H9 (cell line): ENCODE results near the gene SLC4A1. TPM values are rescaled to one million over a fixed set of nuclear protein-coding genes. Genes with fewer than 3 reads are reported as not detected.

Source experiments
- DNase-seq: peaks from one replicate; pipeline ENCODE4 v3.0.0-alpha.2; 2017
- H2AFZ ChIP-seq: one replicate; pipeline ENCODE4 v1.6.1; 2013; ENCODE audit warnings: mild to moderate bottlenecking, low read length, control low read depth, moderate library complexity
- H2AK5ac ChIP-seq: 2 replicates; pipeline ENCODE4 v1.6.1; 2013; ENCODE audit warnings: low read length, control low read depth, mixed read lengths; ENCODE audit not compliant: insufficient read length
- H2BK120ac ChIP-seq: one replicate; pipeline ENCODE4 v1.6.1; 2013; ENCODE audit warnings: low read depth, mild to moderate bottlenecking, low read length, control low read depth, inconsistent platforms; ENCODE audit not compliant: poor library complexity, severe bottlenecking
- H2BK12ac ChIP-seq: 2 replicates; pipeline ENCODE4 v1.6.1; 2013; ENCODE audit warnings: low read length, control low read depth, mixed read lengths, low read depth; ENCODE audit not compliant: insufficient read length
- H2BK15ac ChIP-seq: 2 replicates; pipeline ENCODE4 v1.6.1; 2013; ENCODE audit warnings: low read depth, low read length, control low read depth
- H2BK20ac ChIP-seq: one replicate; pipeline ENCODE4 v1.6.1; 2013; ENCODE audit warnings: low read depth, mild to moderate bottlenecking, low read length, control low read depth, inconsistent platforms; ENCODE audit not compliant: poor library complexity, severe bottlenecking
- H2BK5ac ChIP-seq: 2 replicates; pipeline ENCODE4 v1.6.1; 2013; ENCODE audit warnings: low read length, control low read depth, mixed read lengths; ENCODE audit not compliant: insufficient read length
- H3K14ac ChIP-seq: 2 replicates; pipeline ENCODE4 v1.6.1; 2013; ENCODE audit warnings: low read length, control low read depth; ENCODE audit not compliant: insufficient read depth
- H3K18ac ChIP-seq: 2 replicates; pipeline ENCODE4 v1.6.1; 2013; ENCODE audit warnings: low read depth, mild to moderate bottlenecking, mixed read lengths, low read length, control low read depth; ENCODE audit not compliant: insufficient read length
- H3K23ac ChIP-seq: 2 replicates; pipeline ENCODE4 v1.6.1; 2013; ENCODE audit warnings: low read length, control low read depth, mixed read lengths, low read depth; ENCODE audit not compliant: insufficient read length
- H3K23me2 ChIP-seq: 2 replicates; pipeline ENCODE4 v1.6.1; 2013; ENCODE audit warnings: low read depth, mild to moderate bottlenecking, mixed read lengths, low read length, control low read depth; ENCODE audit not compliant: insufficient read length, poor library complexity, severe bottlenecking
- H3K27ac ChIP-seq: 2 replicates; pipeline ENCODE4 v1.5.1; 2013; ENCODE audit warnings: low read length, control low read depth, mixed read lengths, low read depth; ENCODE audit not compliant: insufficient read length
- H3K27me3 ChIP-seq: 2 replicates; pipeline ENCODE4 v1.6.1; 2013; ENCODE audit warnings: low read length, control low read depth, inconsistent platforms; ENCODE audit not compliant: insufficient read depth
- H3K4ac ChIP-seq: 2 replicates; pipeline ENCODE4 v1.6.1; 2013; ENCODE audit warnings: low read depth, mild to moderate bottlenecking, control low read depth, inconsistent platforms, low read length, moderate library complexity
- H3K4me1 ChIP-seq: 2 replicates; pipeline ENCODE4 v1.6.1; 2013; ENCODE audit warnings: low read length, control low read depth, inconsistent platforms; ENCODE audit not compliant: insufficient read depth
- H3K4me2 ChIP-seq: 2 replicates; pipeline ENCODE4 v1.6.1; 2013; ENCODE audit warnings: low read length, control low read depth, mixed read lengths; ENCODE audit not compliant: insufficient read length, insufficient read depth
- H3K56ac ChIP-seq: 2 replicates; pipeline ENCODE4 v1.6.1; 2013; ENCODE audit warnings: low read depth, mild to moderate bottlenecking, mixed read lengths, low read length, control low read depth; ENCODE audit not compliant: insufficient read length
- H3K79me1 ChIP-seq: 2 replicates; pipeline ENCODE4 v1.6.1; 2013; ENCODE audit warnings: low read depth, mild to moderate bottlenecking, moderate library complexity, low read length, control low read depth, inconsistent platforms; ENCODE audit not compliant: insufficient read depth, poor library complexity, severe bottlenecking
- H3K79me2 ChIP-seq: 2 replicates; pipeline ENCODE4 v1.6.1; 2013; ENCODE audit warnings: low read length, control low read depth, inconsistent platforms; ENCODE audit not compliant: insufficient read depth
- H3K9ac ChIP-seq: 2 replicates; pipeline ENCODE4 v1.6.1; 2013; ENCODE audit warnings: low read length, control low read depth, mixed read lengths; ENCODE audit not compliant: insufficient read length; ENCODE audit errors: extremely low read depth
- H3K9me3 ChIP-seq: one replicate; pipeline ENCODE4 v1.6.1; 2013; ENCODE audit warnings: low read depth, low read length, inconsistent platforms; ENCODE audit not compliant: control insufficient read depth
- H3T11ph ChIP-seq: one replicate; pipeline ENCODE4 v1.6.1; 2013; ENCODE audit warnings: mild to moderate bottlenecking, low read length, control low read depth, inconsistent platforms
- H4K20me1 ChIP-seq: one replicate; pipeline ENCODE4 v1.6.1; 2013; ENCODE audit not compliant: control insufficient read depth, insufficient read length, insufficient read depth
- H4K5ac ChIP-seq: 2 replicates; pipeline ENCODE4 v1.6.1; 2013; ENCODE audit warnings: low read depth, mild to moderate bottlenecking, mixed read lengths, low read length, control low read depth; ENCODE audit not compliant: insufficient read length
- H4K8ac ChIP-seq: replicated peaks from 2 replicates; pipeline ENCODE4 v1.6.1; 2013; ENCODE audit warnings: low read length, control low read depth, mixed read lengths, low read depth; ENCODE audit not compliant: insufficient read length
- H4K91ac ChIP-seq: 2 replicates; pipeline ENCODE4 v1.6.1; 2013; ENCODE audit warnings: low read depth, mild to moderate bottlenecking, moderate library complexity, mixed read lengths, low read length, control low read depth; ENCODE audit not compliant: insufficient read length
- H3K27ac Mint-ChIP-seq, 3 experiments: 2 replicates in 2 of 3; 3 replicates in 1 of 3; pipeline ENCODE4 v1.8.0; 2020 to 2021; ENCODE audit warnings: mixed read lengths in 3 of 3, mild to moderate bottlenecking in 1 of 3, moderate library complexity in 1 of 3
- H3K27me3 Mint-ChIP-seq: 2 replicates; pipeline ENCODE4 v1.8.0; 2021; ENCODE audit warnings: low read depth, mild to moderate bottlenecking, moderate library complexity, mixed read lengths
- H3K36me3 Mint-ChIP-seq, 3 experiments: 2 replicates in 2 of 3; 3 replicates in 1 of 3; pipeline ENCODE4 v1.8.0; 2020 to 2021; ENCODE audit warnings: low read depth in 3 of 3, mixed read lengths in 3 of 3; ENCODE audit not compliant: insufficient read depth in 1 of 3
- H3K4me1 Mint-ChIP-seq, 2 experiments: 2 replicates each; pipeline ENCODE4 v1.8.0; 2020; ENCODE audit warnings: mixed read lengths in 2 of 2
- H3K4me3 Mint-ChIP-seq, 2 experiments: 2 replicates in 1 of 2; 3 replicates in 1 of 2; pipeline ENCODE4 v1.8.0; 2020 to 2021; ENCODE audit warnings: mild to moderate bottlenecking in 2 of 2, mixed read lengths in 2 of 2, moderate library complexity in 1 of 2
- H3K9me3 Mint-ChIP-seq, 2 experiments: 2 replicates in 1 of 2; 3 replicates in 1 of 2; pipeline ENCODE4 v1.8.0; 2020; ENCODE audit warnings: mild to moderate bottlenecking in 2 of 2, mixed read lengths in 2 of 2, moderate library complexity in 1 of 2
- CTCF ChIP-seq: fragments of 200-600 bp; sonication (generic); conservative IDR thresholded peaks from 3 replicates; pipeline ENCODE4 v1.8.0; 2021; ENCODE audit warnings: antibody characterized with exemption, mild to moderate bottlenecking
- WGBS: extraction: QIAGEN DNeasy Blood & Tissue Kit; methylation state at CpG from one replicate; pipeline ENCODE4 v1.1.7; 2013; ENCODE audit warnings: missing lambda C conversion rate, low lambda C conversion rate, mixed read lengths; ENCODE audit not compliant: insufficient read length; ENCODE audit errors: extremely low coverage; 5-methylcytosine and 5-hydroxymethylcytosine counted together
- total RNA-seq: library from RNA; stranded (reverse); gene quantifications from 2 replicates; pipeline ENCODE4 v1.2.1, GENCODE V29; 2021

The SLC4A1 gene
- total RNA-seq, 1 experiment from 2014 or later: not detected

- H3K9me3 Mint-ChIP-seq: no peaks in the 10 kb centered on the region
- H2AFZ ChIP-seq: no peak overlapping the region
- H3K23me2 ChIP-seq: no peaks in the 10 kb centered on the region
These were observed 37.8 kb downstream of the SLC4A1 start for GRCh38 chr17:44230140-44230539.

More at GRCh38 chr17:44230140-44230539, 37.8 kb downstream of the SLC4A1 start:
- Histone ChIP-seq H2BK20ac (no peak overlapping the region), H3K18ac (no peak overlapping the region), H2BK120ac (no peak overlapping the region), H3K27ac (no peak overlapping the region), H2BK5ac (no peak overlapping the region), H3T11ph (no peak overlapping the region), H3K9me3 (no peaks in the 10 kb centered on the region), H3K23ac (no peak overlapping the region), H3K79me1 (no peaks in the 10 kb centered on the region), H3K79me2 (no peaks in the 10 kb centered on the region), H2BK12ac (no peak overlapping the region), H3K14ac (no peak overlapping the region), H4K20me1 (no peaks in the 10 kb centered on the region), H3K56ac (no peak overlapping the region), H2BK15ac (no peak overlapping the region), H4K5ac (no peak overlapping the region), H4K91ac (no peak overlapping the region), H3K27me3 (no peaks in the 10 kb centered on the region), H4K8ac (no peak overlapping the region), H3K9ac (no peak overlapping the region), H3K4me1 (no peaks in the 10 kb centered on the region), H3K4me2 (no peak overlapping the region), H3K4ac (no peak overlapping the region), H2AK5ac (no peak overlapping the region)
- Mint-ChIP-seq H3K27me3 (peaks cover 5% of the 10 kb centered on the region; the same call in 1 of the 2 replicates), H3K4me3 (no peak overlapping the region), H3K36me3 (no peaks in the 10 kb centered on the region), H3K27ac (peak overlapping the region in 1 of 3 experiments; percentile 66; a peak in 2 of 7 replicates), H3K4me1 (no peaks in the 10 kb centered on the region; a peak in 1 of 4 replicates)
- no CpG with 5 or more reads among the region's 9 CpGs for WGBS
- TF ChIP-seq CTCF: no peak
- DNase-seq: no peak
